ENCODE measurements around the gene SPACA6.

DNA sequence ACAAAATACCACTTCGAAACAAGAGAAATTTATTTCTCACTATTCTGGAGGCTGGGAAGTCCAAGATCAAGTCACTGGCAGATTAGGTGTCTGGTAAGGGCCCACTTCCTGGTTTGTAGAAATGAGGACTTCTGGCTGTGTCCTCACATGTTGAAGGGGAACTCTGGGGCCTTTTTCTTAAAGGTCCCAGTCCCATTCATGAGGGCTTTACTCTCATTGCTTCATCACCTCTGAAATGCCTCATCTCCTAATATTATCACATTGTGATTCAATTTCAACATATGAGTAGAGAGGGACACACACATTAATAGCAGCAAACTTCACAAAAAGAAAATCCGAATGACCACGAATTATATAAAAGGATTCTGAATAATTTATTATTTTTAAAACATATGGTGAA is 24.9 kb upstream of the SPACA6 start:
- no peak for TF ChIP-seq POLR2A (IDR thresholded peaks at IDR 0.05)
- TF ChIP-seq, protein P1, sequence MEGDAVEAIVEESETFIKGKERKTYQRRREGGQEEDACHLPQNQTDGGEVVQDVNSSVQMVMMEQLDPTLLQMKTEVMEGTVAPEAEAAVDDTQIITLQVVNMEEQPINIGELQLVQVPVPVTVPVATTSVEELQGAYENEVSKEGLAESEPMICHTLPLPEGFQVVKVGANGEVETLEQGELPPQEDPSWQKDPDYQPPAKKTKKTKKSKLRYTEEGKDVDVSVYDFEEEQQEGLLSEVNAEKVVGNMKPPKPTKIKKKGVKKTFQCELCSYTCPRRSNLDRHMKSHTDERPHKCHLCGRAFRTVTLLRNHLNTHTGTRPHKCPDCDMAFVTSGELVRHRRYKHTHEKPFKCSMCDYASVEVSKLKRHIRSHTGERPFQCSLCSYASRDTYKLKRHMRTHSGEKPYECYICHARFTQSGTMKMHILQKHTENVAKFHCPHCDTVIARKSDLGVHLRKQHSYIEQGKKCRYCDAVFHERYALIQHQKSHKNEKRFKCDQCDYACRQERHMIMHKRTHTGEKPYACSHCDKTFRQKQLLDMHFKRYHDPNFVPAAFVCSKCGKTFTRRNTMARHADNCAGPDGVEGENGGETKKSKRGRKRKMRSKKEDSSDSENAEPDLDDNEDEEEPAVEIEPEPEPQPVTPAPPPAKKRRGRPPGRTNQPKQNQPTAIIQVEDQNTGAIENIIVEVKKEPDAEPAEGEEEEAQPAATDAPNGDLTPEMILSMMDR (IDR thresholded peaks at IDR 0.05) = no peak
- TF ChIP-seq POLR2AphosphoS5 (IDR thresholded peaks at IDR 0.05) = no peak

Measured in prostate gland (tissue), 2 donors.